GM18511 (cell line): ENCODE results near the gene ACOT11.

Experiments used
- ATAC-seq: cut with Tn5 transposase; IDR thresholded peaks from one replicate; pipeline ENCODE4 v1.9.1; 2021; ENCODE audit warnings: mild to moderate bottlenecking, moderate library complexity; ENCODE audit not compliant: unreplicated experiment

ACOT11 gene

GRCh38 chr1:54640863-54641836 is 93.1 kb downstream of the ACOT11 start, which contains the start of gene MROH7:
Gene MROH7 (plus strand): TSS chr1:54641786. CDS start chr1:54652927, 11,141 bp downstream.
- no peak for ATAC-seq

- ATAC-seq, result no peak
Measured at GRCh38 chr1:54643736-54644135, 95.7 kb downstream of the ACOT11 start.

- no peak for ATAC-seq
Measured at GRCh38 chr1:54645806-54646676, 98.0 kb downstream of the ACOT11 start.

GRCh38 chr1:54649130-54649898 is 101.3 kb downstream of the ACOT11 start:
- ATAC-seq, result no peak

GRCh38 chr1:54649921-54650320 is 101.9 kb downstream of the ACOT11 start:
- no peak for ATAC-seq

- no peak for ATAC-seq
Measured at GRCh38 chr1:54650417-54650816, 102.4 kb downstream of the ACOT11 start.

- ATAC-seq, result no peak
Measured at GRCh38 chr1:54651608-54652007, 103.6 kb downstream of the ACOT11 start.

- ATAC-seq, result no peak
Measured at GRCh38 chr1:54652168-54652567, 104.1 kb downstream of the ACOT11 start.

GRCh38 chr1:54653036-54653435 is 105.0 kb downstream of the ACOT11 start:
- no peak for ATAC-seq

GRCh38 chr1:54658164-54658913 is 110.3 kb downstream of the ACOT11 start:
- no peak for ATAC-seq
